Regular cardiac myocyte (primary cell): ENCODE measurements around the gene CD200R1L. TPM values are rescaled to one million over a fixed set of nuclear protein-coding genes. Genes with fewer than 3 reads are reported as not detected.

Experiments
- total RNA-seq: library from RNA; depleted of rRNA; stranded (reverse); fragments of >200 nt; gene quantifications from 2 replicates; pipeline ENCODE4 v1.2.3, GENCODE V29; 2014

The CD200R1L gene
- total RNA-seq = not detected in 2 replicates

GRCh38 chr3:112846764-112847163, at the start of gene CD200R1L:
CD200R1L (minus strand) TSS chr3:112846864; CDS start chr3:112829367, 17,497 bp downstream.

Other genes with a start within 250 kb of the CD200R1L start
- gene CCDC80, start 205.7 kb downstream of the CD200R1L start, total RNA-seq = 526 and 1,085 TPM in 2 replicates
- under 0.01 TPM in 1 of 2 replicates, not detected in the other for gene CD200R1, start 128.2 kb upstream of the CD200R1L start, total RNA-seq
- 53.5 and 59.8 TPM in 2 replicates for gene GTPBP8, start 144.1 kb upstream of the CD200R1L start, total RNA-seq